ENCODE results near the gene DAGLA.

GRCh38 chr11:61728940-61729219, 48.7 kb downstream of the DAGLA start:
- no peak for TF ChIP-seq CTCF (IDR thresholded peaks at IDR 0.05)
- TF ChIP-seq POLR2A (IDR thresholded peaks at IDR 0.05), result no peak
